ENCODE measurements around the gene MBD4. TPM values are rescaled to one million over a fixed set of nuclear protein-coding genes. Genes with fewer than 3 reads are reported as not detected.
A peak's percentile ranks its signal among the peaks of the same experiment; 100 is the strongest.
"Not testable (repeated sequence)": the region's sequence is repeated elsewhere in the genome, so short reads cannot be mapped to it uniquely, and the experiment has no call there.

The MBD4 gene
- total RNA-seq, 1 experiment from 2014 or later = 130 TPM

GRCh38 chr3:129398803-129399144 lies 41.0 kb downstream of the MBD4 start:
- Histone ChIP-seq H3K79me2 (ENCODE audit: low read length) (peaks cover 43% of the 10 kb centered on the region), H3K9me3 (ENCODE audit: low read length) (no peaks in the 10 kb centered on the region), H3K36me3 (ENCODE audit: insufficient read depth, low read length) (peaks cover 6% of the 10 kb centered on the region; the same call in 1 of the 2 replicates), H3K4me3 (ENCODE audit: low read length) (peak overlapping the region; percentile 84), H2AFZ (ENCODE audit: low read length) (no peak overlapping the region; the same call in 1 of the 2 replicates), H3K4me2 (ENCODE audit: low read depth, low read length, poor library complexity, severe bottlenecking) (peak overlapping the region; percentile 93), H3K4me1 (ENCODE audit: low read length) (peaks cover 22% of the 10 kb centered on the region), H3K9me2 (replicated peaks; ENCODE audit: insufficient read depth, low read length) (no peaks in the 10 kb centered on the region), H4K20me1 (ENCODE audit: insufficient read depth, low read depth, low read length) (peaks cover 29% of the 10 kb centered on the region; the same call in 1 of the 2 replicates), H3K27me3 (ENCODE audit: low read length) (no peaks in the 10 kb centered on the region), H3K27ac (ENCODE audit: low read length) (peak overlapping the region; percentile 61), H3K9ac (ENCODE audit: low read length) (peak overlapping the region; percentile 84)
- DNase-seq = peak; percentile 53

- not testable (repeated sequence) for DNase-seq; H3K9ac ChIP-seq (ENCODE audit: low read length); H3K9me2 ChIP-seq (replicated peaks; ENCODE audit: insufficient read depth, low read length); H2AFZ ChIP-seq (ENCODE audit: low read length); H3K27ac ChIP-seq (ENCODE audit: low read length); H3K4me3 ChIP-seq (ENCODE audit: low read length); H3K4me2 ChIP-seq (ENCODE audit: low read depth, low read length, poor library complexity, severe bottlenecking); H3K9me3 ChIP-seq (ENCODE audit: low read length); H3K27me3 ChIP-seq (ENCODE audit: low read length)
- peaks cover 39% of the 10 kb centered on the region for H3K79me2 ChIP-seq (ENCODE audit: low read length)
- peaks cover 29% of the 10 kb centered on the region; the same call in 1 of the 2 replicates for H4K20me1 ChIP-seq (ENCODE audit: insufficient read depth, low read depth, low read length)
- peaks cover 16% of the 10 kb centered on the region; the same call in 1 of the 2 replicates for H3K36me3 ChIP-seq (ENCODE audit: insufficient read depth, low read length)
- peaks cover 12% of the 10 kb centered on the region for H3K4me1 ChIP-seq (ENCODE audit: low read length)
Observed at GRCh38 chr3:129393760-129394564, 45.8 kb downstream of the MBD4 start.

GRCh38 chr3:129393271-129393670 lies 46.5 kb downstream of the MBD4 start:
- H3K79me2 ChIP-seq (ENCODE audit: low read length) = peaks cover 33% of the 10 kb centered on the region
- peaks cover 16% of the 10 kb centered on the region; the same call in 1 of the 2 replicates for H3K36me3 ChIP-seq (ENCODE audit: insufficient read depth, low read length)
- H3K9me3 ChIP-seq (ENCODE audit: low read length) = no peaks in the 10 kb centered on the region
- no peaks in the 10 kb centered on the region for H3K9me2 ChIP-seq (replicated peaks; ENCODE audit: insufficient read depth, low read length)
- no peak overlapping the region for H3K9ac ChIP-seq (ENCODE audit: low read length)
- H3K4me2 ChIP-seq (ENCODE audit: low read depth, low read length, poor library complexity, severe bottlenecking) = no peak overlapping the region
- H3K27me3 ChIP-seq (ENCODE audit: low read length) = no peaks in the 10 kb centered on the region
- no peak overlapping the region for H3K27ac ChIP-seq (ENCODE audit: low read length)
- peaks cover 9% of the 10 kb centered on the region for H3K4me1 ChIP-seq (ENCODE audit: low read length)
- no peak for DNase-seq
- H4K20me1 ChIP-seq (ENCODE audit: insufficient read depth, low read depth, low read length) = peaks cover 24% of the 10 kb centered on the region; the same call in 1 of the 2 replicates
- no peak overlapping the region for H3K4me3 ChIP-seq (ENCODE audit: low read length)
- H2AFZ ChIP-seq (ENCODE audit: low read length) = no peak overlapping the region

GRCh38 chr3:129392106-129392887 lies 47.5 kb downstream of the MBD4 start:
- not testable (repeated sequence) for H2AFZ ChIP-seq (ENCODE audit: low read length); H3K9me3 ChIP-seq (ENCODE audit: low read length); H3K27me3 ChIP-seq (ENCODE audit: low read length); DNase-seq; H3K4me3 ChIP-seq (ENCODE audit: low read length); H3K4me1 ChIP-seq (ENCODE audit: low read length); H3K27ac ChIP-seq (ENCODE audit: low read length); H3K9ac ChIP-seq (ENCODE audit: low read length); H3K9me2 ChIP-seq (replicated peaks; ENCODE audit: insufficient read depth, low read length); H3K4me2 ChIP-seq (ENCODE audit: low read depth, low read length, poor library complexity, severe bottlenecking)
- H3K36me3 ChIP-seq (ENCODE audit: insufficient read depth, low read length) = peaks cover 18% of the 10 kb centered on the region
- peaks cover 19% of the 10 kb centered on the region; the same call in 1 of the 2 replicates for H4K20me1 ChIP-seq (ENCODE audit: insufficient read depth, low read depth, low read length)
- peaks cover 23% of the 10 kb centered on the region for H3K79me2 ChIP-seq (ENCODE audit: low read length)

GRCh38 chr3:129391583-129391982 lies 48.2 kb downstream of the MBD4 start:
- H3K9me2 ChIP-seq (replicated peaks; ENCODE audit: insufficient read depth, low read length); H3K4me1 ChIP-seq (ENCODE audit: low read length); H3K4me3 ChIP-seq (ENCODE audit: low read length); H3K27me3 ChIP-seq (ENCODE audit: low read length); H3K27ac ChIP-seq (ENCODE audit: low read length); DNase-seq; H3K9ac ChIP-seq (ENCODE audit: low read length); H2AFZ ChIP-seq (ENCODE audit: low read length); H3K9me3 ChIP-seq (ENCODE audit: low read length); H3K4me2 ChIP-seq (ENCODE audit: low read depth, low read length, poor library complexity, severe bottlenecking): not testable (repeated sequence)
- peaks cover 14% of the 10 kb centered on the region; the same call in 1 of the 2 replicates for H4K20me1 ChIP-seq (ENCODE audit: insufficient read depth, low read depth, low read length)
- H3K79me2 ChIP-seq (ENCODE audit: low read length) = peaks cover 16% of the 10 kb centered on the region
- H3K36me3 ChIP-seq (ENCODE audit: insufficient read depth, low read length) = peaks cover 21% of the 10 kb centered on the region

GRCh38 chr3:129389572-129389937 lies 50.2 kb downstream of the MBD4 start:
- Histone ChIP-seq H3K36me3 (ENCODE audit: insufficient read depth, low read length) (peaks cover 15% of the 10 kb centered on the region), H3K9ac (ENCODE audit: low read length) (no peak overlapping the region), H3K27ac (ENCODE audit: low read length) (no peak overlapping the region)

GRCh38 chr3:129388791-129389571 lies 50.8 kb downstream of the MBD4 start:
- H4K20me1 ChIP-seq (ENCODE audit: insufficient read depth, low read depth, low read length); DNase-seq; H3K4me2 ChIP-seq (ENCODE audit: low read depth, low read length, poor library complexity, severe bottlenecking); H3K9me3 ChIP-seq (ENCODE audit: low read length); H3K27me3 ChIP-seq (ENCODE audit: low read length); H3K79me2 ChIP-seq (ENCODE audit: low read length); H3K4me3 ChIP-seq (ENCODE audit: low read length); H3K27ac ChIP-seq (ENCODE audit: low read length); H3K9me2 ChIP-seq (replicated peaks; ENCODE audit: insufficient read depth, low read length); H3K9ac ChIP-seq (ENCODE audit: low read length); H2AFZ ChIP-seq (ENCODE audit: low read length): not testable (repeated sequence)
- Histone ChIP-seq H3K36me3 (ENCODE audit: insufficient read depth, low read length) (peaks cover 15% of the 10 kb centered on the region), H3K4me1 (ENCODE audit: low read length) (peaks cover 25% of the 10 kb centered on the region)

More at GRCh38 chr3:129389572-129389937, 50.2 kb downstream of the MBD4 start:
- H2AFZ ChIP-seq (ENCODE audit: low read length) = no peak overlapping the region
- no peak overlapping the region for H3K4me3 ChIP-seq (ENCODE audit: low read length)
- no peaks in the 10 kb centered on the region for H3K79me2 ChIP-seq (ENCODE audit: low read length)
- DNase-seq = no peak
- no peaks in the 10 kb centered on the region for H3K9me3 ChIP-seq (ENCODE audit: low read length)
- H3K4me1 ChIP-seq (ENCODE audit: low read length) = peaks cover 19% of the 10 kb centered on the region
- no peaks in the 10 kb centered on the region for H3K9me2 ChIP-seq (replicated peaks; ENCODE audit: insufficient read depth, low read length)
- H3K27me3 ChIP-seq (ENCODE audit: low read length) = no peaks in the 10 kb centered on the region
- peaks cover 4% of the 10 kb centered on the region; the same call in 1 of the 2 replicates for H4K20me1 ChIP-seq (ENCODE audit: insufficient read depth, low read depth, low read length)
- H3K4me2 ChIP-seq (ENCODE audit: low read depth, low read length, poor library complexity, severe bottlenecking) = no peak overlapping the region

Data from Karpas-422 (cell line).